Embryonic facial prominence (tissue), 1 donor: Measurements from ENCODE around the gene SLC37A2.
"Not testable (repeated sequence)": the region's sequence is repeated elsewhere in the genome, so short reads cannot be mapped to it uniquely, and the experiment has no call there.

Experiments used
- DNase-seq: peaks from one replicate; pipeline ENCODE4 v3.0.0-alpha.2; 2016; ENCODE audit errors: extremely low spot score

Gene SLC37A2

GRCh38 chr11:125083312-125084056 lies 20.4 kb downstream of the SLC37A2 start:
- DNase-seq: no peak

- no peak for DNase-seq
These were observed 20.9 kb downstream of the SLC37A2 start for GRCh38 chr11:125084057-125084416.

GRCh38 chr11:125084761-125085231 lies 21.7 kb downstream of the SLC37A2 start:
- no peak for DNase-seq

GRCh38 chr11:125085301-125086081 lies 22.4 kb downstream of the SLC37A2 start:
- DNase-seq: no peak

GRCh38 chr11:125086633-125087296 lies 23.7 kb downstream of the SLC37A2 start:
- DNase-seq: no peak

- no peak for DNase-seq
These were observed 25.0 kb downstream of the SLC37A2 start for GRCh38 chr11:125088123-125088522.

- no peak for DNase-seq
These were observed 25.7 kb downstream of the SLC37A2 start for GRCh38 chr11:125088576-125089455.

GRCh38 chr11:125089481-125089880 lies 26.4 kb downstream of the SLC37A2 start:
- not testable (repeated sequence) for DNase-seq

- not testable (repeated sequence) for DNase-seq
These were observed 27.0 kb downstream of the SLC37A2 start for GRCh38 chr11:125090151-125090550.

- DNase-seq: no peak
These were observed 27.7 kb downstream of the SLC37A2 start for GRCh38 chr11:125090816-125091215.

GRCh38 chr11:125091247-125091876 lies 28.3 kb downstream of the SLC37A2 start:
- DNase-seq: peak; percentile 75

GRCh38 chr11:125091877-125092664 lies 29.0 kb downstream of the SLC37A2 start:
- DNase-seq: no peak

GRCh38 chr11:125092669-125093068 lies 29.6 kb downstream of the SLC37A2 start:
- no peak for DNase-seq

GRCh38 chr11:125093502-125093901 lies 30.4 kb downstream of the SLC37A2 start:
- DNase-seq: no peak

GRCh38 chr11:125094731-125095130 lies 31.6 kb downstream of the SLC37A2 start:
- DNase-seq: no peak

- no peak for DNase-seq
These were observed 37.0 kb downstream of the SLC37A2 start for GRCh38 chr11:125100136-125100535.

GRCh38 chr11:125101596-125101995 lies 38.5 kb downstream of the SLC37A2 start:
- no peak for DNase-seq

GRCh38 chr11:125102025-125102424 lies 38.9 kb downstream of the SLC37A2 start:
- no peak for DNase-seq

GRCh38 chr11:125102510-125102909 lies 39.4 kb downstream of the SLC37A2 start:
- DNase-seq: no peak

- no peak for DNase-seq
These were observed 42.8 kb downstream of the SLC37A2 start for GRCh38 chr11:125105926-125106325.
